Naive B cell (primary cell): ENCODE measurements around the gene CACNA1D. TPM values are rescaled to one million over a fixed set of nuclear protein-coding genes. Genes with fewer than 3 reads are reported as not detected.

ENCODE experiments used
- ATAC-seq, 2 donors: fragments of 150-1000 bp; cut with Tn5 transposase; 2 replicates each; pipeline ENCODE4 v1.10.0; 2021; ENCODE audit warnings: low read depth in 2 of 2, mild to moderate bottlenecking in 2 of 2, moderate library complexity in 2 of 2
- DNase-seq: peaks from one replicate; pipeline ENCODE4 v3.0.0; 2022
- H3K27ac Mint-ChIP-seq, 6 donors: one replicate each; pipeline ENCODE4 v1.8.0; 2020 to 2022; ENCODE audit warnings: mild to moderate bottlenecking in 6 of 6, mixed read lengths in 6 of 6, moderate library complexity in 5 of 6, inconsistent platforms in 2 of 6
- H3K27me3 Mint-ChIP-seq, 3 donors: one replicate each; pipeline ENCODE4 v1.8.0; 2021 to 2022; ENCODE audit warnings: mixed read lengths in 3 of 3, mild to moderate bottlenecking in 1 of 3
- H3K36me3 Mint-ChIP-seq, 2 donors: one replicate each; pipeline ENCODE4 v1.8.0; 2020 to 2022; ENCODE audit warnings: mixed read lengths in 2 of 2, inconsistent platforms in 1 of 2, mild to moderate bottlenecking in 1 of 2
- H3K4me1 Mint-ChIP-seq, 3 donors: one replicate each; pipeline ENCODE4 v1.8.0; 2020 to 2022; ENCODE audit warnings: mixed read lengths in 3 of 3, inconsistent platforms in 1 of 3, mild to moderate bottlenecking in 1 of 3, moderate library complexity in 1 of 3
- H3K4me3 Mint-ChIP-seq, 8 donors: one replicate each; pipeline ENCODE4 v1.8.0; 2020 to 2022; ENCODE audit warnings: mild to moderate bottlenecking in 8 of 8, mixed read lengths in 8 of 8, moderate library complexity in 8 of 8, inconsistent platforms in 2 of 8
- H3K9me3 Mint-ChIP-seq, 7 donors: one replicate each; pipeline ENCODE4 v1.8.0; 2020 to 2022; ENCODE audit warnings: mixed read lengths in 7 of 7, mild to moderate bottlenecking in 5 of 7, inconsistent platforms in 2 of 7, moderate library complexity in 1 of 7
- polyA plus RNA-seq, 6 donors: library from polyadenylated mRNA; unstranded; fragments of 300-500 nt; fragmentation: Illumina TruSeq; gene quantifications; one replicate each; pipeline ENCODE4 v1.2.3, GENCODE V29; 2021; ENCODE audit warnings: low read depth in 6 of 6

The CACNA1D gene
- polyA plus RNA-seq, 6 donors from 2014 or later, result not detected

DNA sequence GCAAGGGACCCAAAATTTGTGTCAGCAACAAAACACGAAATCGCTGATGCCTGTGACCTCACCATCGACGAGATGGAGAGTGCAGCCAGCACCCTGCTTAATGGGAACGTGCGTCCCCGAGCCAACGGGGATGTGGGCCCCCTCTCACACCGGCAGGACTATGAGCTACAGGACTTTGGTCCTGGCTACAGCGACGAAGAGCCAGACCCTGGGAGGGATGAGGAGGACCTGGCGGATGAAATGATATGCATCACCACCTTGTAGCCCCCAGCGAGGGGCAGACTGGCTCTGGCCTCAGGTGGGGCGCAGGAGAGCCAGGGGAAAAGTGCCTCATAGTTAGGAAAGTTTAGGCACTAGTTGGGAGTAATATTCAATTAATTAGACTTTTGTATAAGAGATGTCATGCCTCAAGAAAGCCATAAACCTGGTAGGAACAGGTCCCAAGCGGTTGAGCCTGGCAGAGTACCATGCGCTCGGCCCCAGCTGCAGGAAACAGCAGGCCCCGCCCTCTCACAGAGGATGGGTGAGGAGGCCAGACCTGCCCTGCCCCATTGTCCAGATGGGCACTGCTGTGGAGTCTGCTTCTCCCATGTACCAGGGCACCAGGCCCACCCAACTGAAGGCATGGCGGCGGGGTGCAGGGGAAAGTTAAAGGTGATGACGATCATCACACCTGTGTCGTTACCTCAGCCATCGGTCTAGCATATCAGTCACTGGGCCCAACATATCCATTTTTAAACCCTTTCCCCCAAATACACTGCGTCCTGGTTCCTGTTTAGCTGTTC lies 316.9 kb downstream of the CACNA1D start:
- peaks cover 0 to 21% (median 11%) of the 10 kb centered on the region in 3 donors for H3K27me3 Mint-ChIP-seq
- no peak for ATAC-seq
- H3K9me3 Mint-ChIP-seq, result no peaks in the 10 kb centered on the region
- peaks cover 0 to 5% (median 0%) of the 10 kb centered on the region in 3 donors for H3K4me1 Mint-ChIP-seq
- DNase-seq, result no peak
- H3K4me3 Mint-ChIP-seq, result no peak overlapping the region
- no peaks in the 10 kb centered on the region for H3K36me3 Mint-ChIP-seq
- H3K27ac Mint-ChIP-seq, result peak overlapping the region in 1 of 6 donors; percentile 22

DNA sequence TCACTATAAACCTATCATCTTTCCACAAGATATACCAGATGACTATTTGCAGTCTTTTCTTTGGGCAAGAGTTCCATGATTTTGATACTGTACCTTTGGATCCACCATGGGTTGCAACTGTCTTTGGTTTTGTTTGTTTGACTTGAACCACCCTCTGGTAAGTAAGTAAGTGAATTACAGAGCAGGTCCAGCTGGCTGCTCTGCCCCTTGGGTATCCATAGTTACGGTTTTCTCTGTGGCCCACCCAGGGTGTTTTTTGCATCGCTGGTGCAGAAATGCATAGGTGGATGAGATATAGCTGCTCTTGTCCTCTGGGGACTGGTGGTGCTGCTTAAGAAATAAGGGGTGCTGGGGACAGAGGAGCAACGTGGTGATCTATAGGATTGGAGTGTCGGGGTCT lies 318.0 kb downstream of the CACNA1D start:
- Mint-ChIP-seq H3K4me1 (no peaks in the 10 kb centered on the region), H3K27ac (no peak overlapping the region), H3K4me3 (no peak overlapping the region), H3K36me3 (no peaks in the 10 kb centered on the region), H3K9me3 (no peaks in the 10 kb centered on the region), H3K27me3 (peaks cover 0 to 13% (median 6%) of the 10 kb centered on the region in 3 donors)
- no peak for ATAC-seq
- no peak for DNase-seq

DNA sequence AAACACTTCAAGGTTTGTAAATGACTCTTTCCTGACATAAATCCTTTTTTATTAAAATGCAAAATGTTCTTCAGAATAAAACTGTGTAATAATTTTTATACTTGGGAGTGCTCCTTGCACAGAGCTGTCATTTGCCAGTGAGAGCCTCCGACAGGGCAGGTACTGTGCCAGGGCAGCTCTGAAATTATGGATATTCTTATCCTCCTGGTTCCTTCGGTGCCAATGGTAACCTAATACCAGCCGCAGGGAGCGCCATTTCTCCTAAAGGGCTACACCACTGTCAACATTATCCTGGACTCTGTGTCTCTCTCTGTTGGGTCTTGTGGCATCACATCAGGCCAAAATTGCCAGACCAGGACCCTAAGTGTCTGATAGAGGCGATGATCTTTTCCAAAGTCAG lies 318.8 kb downstream of the CACNA1D start:
- H3K27ac Mint-ChIP-seq, result no peak overlapping the region
- no peaks in the 10 kb centered on the region for H3K4me1 Mint-ChIP-seq
- ATAC-seq (no peak), DNase-seq (no peak)
- H3K9me3 Mint-ChIP-seq, result no peaks in the 10 kb centered on the region
- peaks cover 6 to 16% (median 6%) of the 10 kb centered on the region in 3 donors for H3K27me3 Mint-ChIP-seq
- no peaks in the 10 kb centered on the region for H3K36me3 Mint-ChIP-seq
- no peak overlapping the region for H3K4me3 Mint-ChIP-seq

DNA sequence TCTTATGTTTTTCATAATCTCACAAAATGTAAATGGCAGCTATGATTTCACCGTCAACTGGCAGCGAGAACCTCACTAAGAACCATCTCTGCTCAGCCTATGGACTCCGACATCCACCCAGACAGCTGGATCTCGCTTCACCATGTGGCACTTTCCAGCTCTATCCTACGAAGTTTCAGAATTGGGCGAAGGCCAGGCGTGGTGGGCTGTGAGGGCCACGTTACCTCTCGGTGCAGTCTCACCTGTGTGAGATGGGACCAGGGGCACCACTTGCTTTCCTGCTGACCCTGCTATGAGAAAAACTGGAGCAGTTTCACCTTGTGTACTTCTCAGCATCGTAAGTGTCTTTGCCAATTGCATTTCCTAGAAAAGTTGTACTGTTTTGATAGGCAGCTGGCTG lies 319.5 kb downstream of the CACNA1D start:
- no peaks in the 10 kb centered on the region for H3K36me3 Mint-ChIP-seq
- ATAC-seq (no peak), DNase-seq (no peak)
- no peaks in the 10 kb centered on the region for H3K4me1 Mint-ChIP-seq
- H3K27ac Mint-ChIP-seq, result peak overlapping the region in 1 of 6 donors; percentile 83
- no peak overlapping the region for H3K4me3 Mint-ChIP-seq
- H3K27me3 Mint-ChIP-seq, result peaks cover 5 to 11% (median 6%) of the 10 kb centered on the region in 3 donors
- no peaks in the 10 kb centered on the region for H3K9me3 Mint-ChIP-seq

DNA sequence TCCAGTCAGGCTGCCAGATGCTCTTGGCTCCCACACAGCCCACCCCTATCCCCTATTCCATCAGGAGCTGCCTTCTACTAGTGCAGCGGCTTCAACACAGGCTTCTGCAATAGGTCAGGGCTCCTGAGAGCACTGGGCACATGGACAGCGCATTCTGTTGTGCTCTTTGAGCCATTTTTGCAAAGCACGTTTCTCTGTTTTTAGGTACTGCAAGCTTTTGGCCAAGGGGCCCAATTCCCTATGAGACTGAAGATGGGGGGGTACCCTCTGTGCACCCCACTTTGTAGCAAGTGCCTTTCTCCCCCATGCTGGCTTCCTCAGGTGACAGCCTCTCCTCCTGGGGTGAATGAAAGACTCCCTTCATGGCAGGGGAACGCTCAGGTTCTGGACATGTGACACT lies 320.7 kb downstream of the CACNA1D start:
- Mint-ChIP-seq H3K9me3 (no peaks in the 10 kb centered on the region), H3K4me1 (no peaks in the 10 kb centered on the region), H3K27me3 (peaks cover 4 to 15% (median 6%) of the 10 kb centered on the region in 3 donors), H3K4me3 (no peak overlapping the region), H3K36me3 (no peaks in the 10 kb centered on the region), H3K27ac (peak overlapping the region in 1 of 6 donors; percentile 53)
- ATAC-seq (no peak), DNase-seq (no peak)

DNA sequence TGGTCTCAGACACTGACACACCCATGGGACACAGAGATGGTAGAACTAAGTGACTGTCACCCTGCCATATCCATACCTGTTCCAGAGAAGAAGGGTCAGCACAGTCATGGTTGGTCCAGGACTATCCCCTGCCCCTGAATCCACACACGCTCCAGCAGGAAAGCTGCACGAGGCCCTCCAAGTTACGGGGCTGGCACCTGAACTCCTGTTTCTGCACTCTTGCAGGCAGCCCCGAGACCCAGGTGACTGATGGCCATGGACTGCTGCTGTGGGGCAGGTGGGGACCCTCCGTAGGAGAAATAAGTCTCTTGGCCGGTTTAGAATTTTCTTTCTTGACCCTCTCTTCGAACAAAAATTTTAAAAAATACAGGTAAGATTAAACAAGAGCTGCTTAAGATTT lies 321.2 kb downstream of the CACNA1D start:
- Mint-ChIP-seq H3K4me1 (no peaks in the 10 kb centered on the region), H3K9me3 (no peaks in the 10 kb centered on the region), H3K27ac (no peak overlapping the region), H3K36me3 (no peaks in the 10 kb centered on the region), H3K27me3 (peaks cover 4 to 16% (median 6%) of the 10 kb centered on the region in 3 donors), H3K4me3 (no peak overlapping the region)
- ATAC-seq, result no peak
- no peak for DNase-seq

DNA sequence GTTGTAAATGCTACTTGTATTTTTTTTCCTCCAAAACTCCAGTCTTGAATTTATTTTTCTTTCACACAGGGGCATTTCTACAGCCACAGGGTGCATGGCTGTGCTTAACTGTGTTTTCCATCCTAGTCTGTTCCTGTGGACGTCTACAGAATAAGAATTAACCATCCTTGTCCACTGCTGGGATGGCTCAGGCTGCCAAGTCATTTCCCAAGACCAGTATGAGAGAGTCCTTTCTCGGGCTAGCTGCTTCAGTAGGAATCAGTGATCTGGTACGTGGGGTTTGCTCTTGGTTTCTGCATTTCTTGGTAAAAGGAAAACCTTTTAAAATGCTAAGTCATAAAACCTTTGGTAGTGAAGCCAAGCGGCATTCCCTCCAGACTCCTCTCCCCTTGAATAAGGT lies 322.0 kb downstream of the CACNA1D start:
- peaks cover 4 to 16% (median 6%) of the 10 kb centered on the region in 3 donors for H3K27me3 Mint-ChIP-seq
- H3K9me3 Mint-ChIP-seq, result no peaks in the 10 kb centered on the region
- no peaks in the 10 kb centered on the region for H3K36me3 Mint-ChIP-seq
- H3K4me1 Mint-ChIP-seq, result no peaks in the 10 kb centered on the region
- no peak overlapping the region for H3K27ac Mint-ChIP-seq
- no peak for DNase-seq
- H3K4me3 Mint-ChIP-seq, result no peak overlapping the region
- ATAC-seq, result no peak

DNA sequence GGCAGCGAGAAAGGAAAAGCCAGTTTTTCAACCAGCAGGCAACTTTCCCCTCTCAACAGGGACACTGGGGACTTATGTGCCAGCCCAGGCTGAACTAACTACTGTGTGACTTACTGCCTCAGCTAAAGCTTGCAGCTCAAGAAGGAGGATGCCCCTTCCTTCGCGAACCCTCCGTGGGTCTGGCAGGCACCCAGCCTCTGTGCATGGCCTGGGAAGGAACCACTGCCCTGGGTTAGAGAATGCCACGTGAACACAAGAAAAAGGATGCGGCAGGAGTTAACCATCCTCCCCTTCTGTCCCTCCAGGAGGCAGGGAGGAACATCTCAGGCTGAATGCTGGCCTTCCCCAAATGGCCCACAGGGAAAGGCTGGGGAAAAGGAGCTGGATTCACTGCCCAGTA lies 322.8 kb downstream of the CACNA1D start:
- no peak for ATAC-seq
- no peak for DNase-seq
- Mint-ChIP-seq H3K36me3 (no peaks in the 10 kb centered on the region), H3K9me3 (no peaks in the 10 kb centered on the region), H3K4me3 (no peak overlapping the region), H3K4me1 (peaks cover 0 to 3% (median 0%) of the 10 kb centered on the region in 3 donors), H3K27ac (no peak overlapping the region), H3K27me3 (peaks cover 4 to 16% (median 6%) of the 10 kb centered on the region in 3 donors)

DNA sequence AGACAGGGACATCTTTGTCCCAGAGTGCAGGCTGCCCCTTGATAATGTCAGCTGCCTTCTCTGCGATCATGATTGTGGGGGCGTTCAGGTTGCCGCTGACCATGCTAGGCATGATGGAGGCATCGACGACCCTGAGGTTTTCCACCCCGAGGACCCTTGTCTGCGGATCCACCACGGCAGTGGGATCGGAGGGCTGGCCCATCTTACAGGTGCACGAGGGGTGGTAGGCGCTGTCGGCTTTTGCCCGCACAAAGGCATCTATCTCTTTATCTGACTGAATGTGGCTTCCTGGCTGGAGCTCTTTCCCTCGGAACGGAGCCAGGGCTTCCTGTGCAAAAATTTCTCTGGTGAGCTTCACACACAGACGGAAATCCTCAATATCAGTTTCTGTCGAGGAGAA lies 323.4 kb downstream of the CACNA1D start:
- Mint-ChIP-seq H3K9me3 (no peaks in the 10 kb centered on the region), H3K4me1 (peaks cover 0 to 3% (median 0%) of the 10 kb centered on the region in 3 donors), H3K27ac (no peak overlapping the region), H3K27me3 (peaks cover 4 to 16% (median 6%) of the 10 kb centered on the region in 3 donors), H3K4me3 (no peak overlapping the region), H3K36me3 (no peaks in the 10 kb centered on the region)
- DNase-seq (no peak), ATAC-seq (no peak)

DNA sequence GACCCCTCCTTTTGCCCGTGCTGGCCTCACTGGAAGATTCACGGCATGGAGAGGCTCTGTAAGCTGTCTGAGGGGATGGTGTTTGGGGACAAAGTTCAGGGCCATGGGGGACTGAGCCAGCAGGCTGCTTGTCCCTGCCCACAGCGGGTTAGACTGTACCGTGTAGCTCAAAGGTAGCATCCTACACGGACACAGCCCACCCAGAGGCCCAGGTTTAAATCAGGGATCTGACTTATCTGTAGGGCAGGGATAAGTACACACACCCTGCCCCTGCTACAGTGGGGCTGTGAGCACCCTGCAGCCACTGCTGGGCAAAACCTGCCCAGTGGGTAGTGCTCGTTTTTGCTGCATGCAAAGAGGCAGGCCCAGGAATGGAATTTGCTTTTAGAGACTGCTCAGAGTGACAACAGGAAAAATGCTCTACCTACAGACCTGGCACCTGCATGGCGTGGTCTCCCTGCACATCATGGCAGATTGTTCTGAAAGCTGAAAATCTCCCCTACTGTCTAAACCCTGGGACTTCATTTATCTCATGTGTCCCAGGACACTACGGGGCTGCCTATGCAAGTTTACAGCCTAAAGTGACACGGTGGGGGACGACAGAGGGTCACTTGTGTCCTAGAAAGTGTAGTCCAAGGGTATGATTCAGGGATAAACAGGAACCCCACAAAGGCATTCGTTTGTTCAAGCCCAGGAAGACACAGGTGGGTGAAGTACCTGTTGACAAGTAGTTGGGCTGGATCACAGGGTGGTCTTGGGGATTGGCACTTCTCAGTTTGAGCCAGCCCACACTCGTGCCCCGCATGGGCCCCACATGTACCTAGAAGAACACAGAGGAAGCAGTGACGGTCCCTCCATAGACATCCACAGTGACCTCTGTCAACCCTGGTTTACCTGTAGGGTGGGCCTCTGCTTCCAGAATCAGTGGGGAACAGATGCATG lies 324.1 kb downstream of the CACNA1D start:
- H3K27ac Mint-ChIP-seq, result no peak overlapping the region
- ATAC-seq, result no peak
- H3K27me3 Mint-ChIP-seq, result peaks cover 4 to 16% (median 6%) of the 10 kb centered on the region in 3 donors
- H3K9me3 Mint-ChIP-seq, result no peaks in the 10 kb centered on the region
- no peak overlapping the region for H3K4me3 Mint-ChIP-seq
- H3K36me3 Mint-ChIP-seq, result no peaks in the 10 kb centered on the region
- H3K4me1 Mint-ChIP-seq, result peaks cover 0 to 3% (median 0%) of the 10 kb centered on the region in 3 donors
- DNase-seq, result no peak

DNA sequence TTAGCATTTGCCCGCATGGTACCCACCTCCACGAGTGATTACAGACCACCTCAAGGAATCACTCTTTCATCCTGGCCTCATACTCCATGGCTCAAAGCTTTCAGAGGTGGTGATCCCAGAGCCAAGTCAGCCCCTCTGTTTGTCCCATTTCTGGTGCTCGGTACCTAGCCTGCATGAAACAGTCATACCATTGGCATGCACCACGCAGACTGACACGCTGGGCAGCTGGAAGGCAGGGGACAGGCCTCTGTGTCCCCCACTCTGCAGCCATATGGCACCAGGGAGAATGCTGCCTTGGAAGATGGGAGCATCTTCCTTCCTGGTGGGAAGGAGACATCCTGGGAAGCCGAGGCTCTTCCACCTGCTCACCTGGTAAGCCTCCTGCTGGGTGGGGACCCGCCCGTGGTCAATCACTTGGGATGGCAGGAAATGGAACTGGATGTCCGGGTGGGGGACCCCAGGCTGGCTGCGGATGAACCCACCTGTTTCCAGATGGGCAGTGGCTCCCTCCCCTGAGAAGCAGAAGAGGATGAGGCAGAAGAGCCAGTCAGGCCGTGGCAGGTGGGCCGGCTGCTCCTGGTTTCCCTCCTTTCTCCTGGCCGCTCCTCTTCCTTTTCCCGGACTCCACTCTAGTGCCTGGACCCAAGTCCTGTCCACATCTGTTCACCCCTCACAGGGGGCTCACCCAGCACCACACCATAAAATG lies 324.9 kb downstream of the CACNA1D start:
- Mint-ChIP-seq H3K9me3 (no peaks in the 10 kb centered on the region), H3K36me3 (no peaks in the 10 kb centered on the region), H3K4me1 (peaks cover 0 to 3% (median 0%) of the 10 kb centered on the region in 3 donors), H3K4me3 (no peak overlapping the region), H3K27ac (no peak overlapping the region), H3K27me3 (peaks cover 4 to 16% (median 6%) of the 10 kb centered on the region in 3 donors)
- ATAC-seq (no peak), DNase-seq (no peak)

DNA sequence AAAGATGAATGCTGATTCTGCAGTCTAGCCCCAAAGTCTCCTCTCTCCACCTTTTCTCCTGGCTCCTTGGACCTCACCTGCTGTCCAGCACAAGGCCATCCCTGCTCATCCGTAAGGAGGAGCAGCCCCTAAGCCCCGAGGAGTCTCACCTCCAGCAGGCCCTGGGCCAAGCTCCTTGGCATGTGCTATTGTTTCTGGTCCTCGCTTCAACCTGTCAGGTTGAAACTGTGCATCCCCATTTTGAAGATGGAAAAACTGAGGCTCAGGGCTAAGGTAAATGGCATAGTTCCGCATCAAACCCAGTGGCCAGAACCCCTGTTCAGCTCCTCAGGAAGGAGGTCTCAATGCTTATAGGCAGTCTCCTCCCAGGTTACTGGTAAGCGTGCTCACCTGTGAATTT lies 325.7 kb downstream of the CACNA1D start:
- Mint-ChIP-seq H3K27ac (no peak overlapping the region), H3K9me3 (peaks cover 0 to under 1% (median 0%) of the 10 kb centered on the region in 7 donors), H3K36me3 (no peaks in the 10 kb centered on the region), H3K27me3 (peaks cover 4 to 20% (median 6%) of the 10 kb centered on the region in 3 donors), H3K4me1 (peaks cover 0 to 3% (median 0%) of the 10 kb centered on the region in 3 donors), H3K4me3 (no peak overlapping the region)
- no peak for DNase-seq
- no peak for ATAC-seq
